ENCODE measurements around the gene CEMIP. TPM values are rescaled to one million over a fixed set of nuclear protein-coding genes. Genes with fewer than 3 reads are reported as not detected.

The CEMIP gene
- total RNA-seq, 2 experiments from 2014 or later, result not detected

GRCh38 chr15:80976851-80977250 is 197.7 kb downstream of the CEMIP start:
- H2AFZ ChIP-seq (ENCODE audit: low read length), result no peak overlapping the region
- TF ChIP-seq EZH2phosphoT487 (IDR thresholded peaks at IDR 0.05; ENCODE audit: borderline replicate concordance, low read depth, low read length), result no peak
- TF ChIP-seq CTCF (conservative IDR thresholded peaks at IDR 0.05; ENCODE audit: low read length), result no peak
- no peak overlapping the region for H3K4me3 ChIP-seq (ENCODE audit: low read depth, low read length, poor library complexity, severe bottlenecking)
- H3K4me2 ChIP-seq (ENCODE audit: low read length), result no peak overlapping the region
- peaks cover 29% of the 10 kb centered on the region for H3K4me1 ChIP-seq (ENCODE audit: insufficient read depth, low read length, poor library complexity, severe bottlenecking)
- ChIA-PET CTCF (ENCODE audit: unreplicated experiment) (no interaction called here), POLR2A (interaction anchor here (0.6 kb wide), 2 partner anchors 18 to 22 kb away, joined by 3 to 5 read pairs; no protein-coding TSS in a partner anchor)
- no peak overlapping the region for H3K27ac ChIP-seq (ENCODE audit: low read depth, low read length, poor library complexity, severe bottlenecking)
- intact Hi-C loops (cut with micrococcal nuclease; ENCODE audit: unreplicated experiment), result loop anchor here (1.0 to 2.0 kb wide), 2 partner anchors 131 to 290 kb away; no protein-coding TSS in a partner anchor
- no peaks in the 10 kb centered on the region for H3K9me3 ChIP-seq (ENCODE audit: low read length)
- no TSS peak for BruUV-seq (replicated peaks)
- no peak for DNase-seq (ENCODE audit: low spot score)
- no peaks in the 10 kb centered on the region for H3K9me2 ChIP-seq (ENCODE audit: insufficient read depth, low read length)
- H3K36me3 ChIP-seq (ENCODE audit: insufficient read depth, low read length), result peaks cover 47% of the 10 kb centered on the region
- H4K20me1 ChIP-seq (ENCODE audit: insufficient read depth, low read length), result peaks cover 16% of the 10 kb centered on the region
- H3K79me2 ChIP-seq (ENCODE audit: insufficient read depth, low read depth, low read length), result 0 out of 2 replicates have a peak, but pooled peaks cover 1% of the 10 kb centered on the region

- Histone ChIP-seq H3K4me1 (ENCODE audit: insufficient read depth, low read length, poor library complexity, severe bottlenecking) (peaks cover 29% of the 10 kb centered on the region), H3K79me2 (ENCODE audit: insufficient read depth, low read depth, low read length) (peaks cover 5% of the 10 kb centered on the region; the same call in 1 of the 2 replicates), H3K9me3 (ENCODE audit: low read length) (no peaks in the 10 kb centered on the region), H3K27ac (ENCODE audit: low read depth, low read length, poor library complexity, severe bottlenecking) (no peak overlapping the region), H3K4me2 (ENCODE audit: low read length) (no peak overlapping the region; the same call in 1 of the 2 replicates), H4K20me1 (ENCODE audit: insufficient read depth, low read length) (peaks cover 16% of the 10 kb centered on the region), H3K9me2 (ENCODE audit: insufficient read depth, low read length) (no peaks in the 10 kb centered on the region), H2AFZ (ENCODE audit: low read length) (no peak overlapping the region), H3K36me3 (ENCODE audit: insufficient read depth, low read length) (peaks cover 54% of the 10 kb centered on the region), H3K4me3 (ENCODE audit: low read depth, low read length, poor library complexity, severe bottlenecking) (no peak overlapping the region)
- no TSS peak for BruUV-seq (replicated peaks)
- ChIA-PET CTCF (ENCODE audit: unreplicated experiment) (interaction anchor here (0.5 to 1.0 kb wide), 2 partner anchors 289 to 290 kb away, joined by 3 to 10 read pairs; no protein-coding TSS in a partner anchor), POLR2A (interaction anchor here (0.7 kb wide), 2 partner anchors 24 to 32 kb away, joined by 3 read pairs; no protein-coding TSS in a partner anchor)
- peak; percentile 72 for DNase-seq (ENCODE audit: low spot score)
- intact Hi-C loops (cut with micrococcal nuclease; ENCODE audit: unreplicated experiment), result loop anchor here (1.0 to 2.0 kb wide), 2 partner anchors 131 to 289 kb away; no protein-coding TSS in a partner anchor
- TF ChIP-seq CTCF (conservative IDR thresholded peaks at IDR 0.05; ENCODE audit: low read length), result peak; percentile 89
- TF ChIP-seq EZH2phosphoT487 (IDR thresholded peaks at IDR 0.05; ENCODE audit: borderline replicate concordance, low read depth, low read length), result no peak
Measured at GRCh38 chr15:80977627-80978036, 198.5 kb downstream of the CEMIP start.

Measured in OCI-LY7 (cell line).